Thoracic aorta (tissue), 2 donors: Measurements from ENCODE around the gene CFHR1. TPM values are rescaled to one million over a fixed set of nuclear protein-coding genes. Genes with fewer than 3 reads are reported as not detected.
"Not testable (repeated sequence)": the region's sequence is repeated elsewhere in the genome, so short reads cannot be mapped to it uniquely, and the experiment has no call there.

Experiments
- ATAC-seq: fragments of 150-250 bp; one replicate; pipeline ENCODE4 v1.8.0; 2017; ENCODE audit warnings: low read depth; ENCODE audit not compliant: insufficient number of reproducible peaks, low FRiP score
- DNase-seq: peaks from one replicate; pipeline ENCODE4 v3.0.0-alpha.2; 2020; ENCODE audit warnings: low spot score
- H3K27ac ChIP-seq, 2 donors: fragments of 200-600 bp; sonication (generic); 1 replicate in 1 of 2; 2 replicates in 1 of 2; pipeline ENCODE4 v1.5.1; 2016; ENCODE audit warnings: mild to moderate bottlenecking in 2 of 2, moderate library complexity in 2 of 2
- H3K27me3 ChIP-seq: fragments of 200-600 bp; sonication (generic); replicated peaks from 2 replicates; pipeline ENCODE4 v1.6.0; 2016; ENCODE audit warnings: mild to moderate bottlenecking; ENCODE audit not compliant: insufficient read depth
- H3K36me3 ChIP-seq: fragments of 200-600 bp; sonication (generic); one replicate; pipeline ENCODE4 v1.5.1; 2016
- H3K4me1 ChIP-seq, 2 donors: fragments of 200-600 bp; sonication (generic); 1 replicate in 1 of 2; 2 replicates in 1 of 2; pipeline versions ENCODE4 v1.5.1 to v1.6.0; 2016; ENCODE audit warnings: low read depth in 2 of 2, mild to moderate bottlenecking in 1 of 2; ENCODE audit not compliant: control insufficient read depth in 1 of 2
- H3K4me3 ChIP-seq: fragments of 200-600 bp; sonication (generic); 2 replicates; pipeline ENCODE4 v1.5.1; 2016; ENCODE audit warnings: mild to moderate bottlenecking
- H3K9me3 ChIP-seq: fragments of 200-600 bp; sonication (generic); 2 replicates; pipeline ENCODE4 v1.5.1; 2016
- CTCF ChIP-seq: fragments of 200-600 bp; sonication (generic); IDR thresholded peaks from one replicate; pipeline ENCODE4 v1.5.1; 2019; ENCODE audit warnings: antibody characterized with exemption
- total RNA-seq, 2 donors: library from RNA; depleted of rRNA; stranded (reverse); fragments of >200 nt; gene quantifications; one replicate each; pipeline versions ENCODE4 v1.1.0 to v1.2.3, GENCODE V29; 2016

CFHR1 gene
- total RNA-seq, 2 donors from 2014 or later: not detected

GRCh38 chr1:196779093-196779492 is 40.4 kb upstream of the CFHR1 start:
- Histone ChIP-seq H3K4me3 (no peak overlapping the region), H3K4me1 (no peaks in the 10 kb centered on the region), H3K36me3 (no peaks in the 10 kb centered on the region), H3K27me3 (no peaks in the 10 kb centered on the region), H3K9me3 (no peaks in the 10 kb centered on the region), H3K27ac (no peak overlapping the region)
- no peak for DNase-seq
- ATAC-seq: no peak
- no peak for TF ChIP-seq CTCF

DNA sequence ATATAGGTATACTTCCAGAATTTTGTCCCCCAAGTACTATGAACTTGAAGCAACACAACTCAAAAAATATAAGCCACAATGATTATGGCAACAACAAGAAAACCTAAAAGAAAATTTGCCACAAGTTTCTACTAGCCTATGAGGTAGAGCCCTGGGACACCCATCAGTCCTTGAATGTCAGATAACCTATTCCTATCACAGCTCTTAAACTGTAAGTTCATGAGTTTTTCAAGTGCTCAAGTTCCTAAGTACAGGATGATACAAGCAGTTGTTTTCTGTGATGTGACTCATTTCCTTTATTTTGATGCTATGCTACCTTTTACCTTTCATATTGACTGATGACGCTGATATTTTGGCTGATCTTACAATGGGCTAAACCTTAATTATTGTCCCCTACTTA is 28.3 kb upstream of the CFHR1 start:
- H3K9me3 ChIP-seq, H3K36me3 ChIP-seq, H3K4me1 ChIP-seq, ATAC-seq, H3K27me3 ChIP-seq, H3K27ac ChIP-seq, H3K4me3 ChIP-seq, DNase-seq: not testable (repeated sequence)

- H3K27me3 ChIP-seq, DNase-seq, ATAC-seq, H3K4me1 ChIP-seq, H3K4me3 ChIP-seq, H3K36me3 ChIP-seq, H3K9me3 ChIP-seq, H3K27ac ChIP-seq: not testable (repeated sequence)
Observed at GRCh38 chr1:196794103-196794502, 25.4 kb upstream of the CFHR1 start.

DNA sequence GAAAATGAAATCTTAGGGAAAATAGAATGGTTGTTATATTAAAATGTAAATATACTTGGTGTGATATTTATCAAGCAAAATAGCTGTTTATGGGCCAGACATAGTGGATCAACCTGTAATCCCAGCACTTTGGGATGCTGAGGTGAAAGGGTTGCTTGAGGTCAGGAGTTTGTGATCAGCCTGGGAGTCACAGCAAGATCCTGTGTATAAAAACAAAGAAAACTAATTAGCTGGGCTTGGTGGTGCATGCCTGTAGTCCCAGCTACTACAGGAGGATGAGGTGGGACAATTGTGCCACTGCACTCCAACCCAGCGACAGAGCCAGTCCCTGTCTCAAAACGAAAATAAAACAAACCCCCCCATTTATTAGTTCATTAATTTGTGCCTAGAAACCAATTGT is 21.6 kb upstream of the CFHR1 start:
- Histone ChIP-seq H3K27ac (no peak overlapping the region), H3K36me3 (no peaks in the 10 kb centered on the region), H3K27me3 (no peaks in the 10 kb centered on the region), H3K4me3 (no peak overlapping the region), H3K9me3 (no peaks in the 10 kb centered on the region), H3K4me1 (no peaks in the 10 kb centered on the region)
- no peak for DNase-seq
- TF ChIP-seq CTCF: no peak
- ATAC-seq: no peak

GRCh38 chr1:196801920-196802319 is 17.6 kb upstream of the CFHR1 start:
- DNase-seq, H3K4me1 ChIP-seq, H3K27ac ChIP-seq, H3K27me3 ChIP-seq, ATAC-seq, H3K9me3 ChIP-seq, H3K4me3 ChIP-seq, H3K36me3 ChIP-seq: not testable (repeated sequence)

DNA sequence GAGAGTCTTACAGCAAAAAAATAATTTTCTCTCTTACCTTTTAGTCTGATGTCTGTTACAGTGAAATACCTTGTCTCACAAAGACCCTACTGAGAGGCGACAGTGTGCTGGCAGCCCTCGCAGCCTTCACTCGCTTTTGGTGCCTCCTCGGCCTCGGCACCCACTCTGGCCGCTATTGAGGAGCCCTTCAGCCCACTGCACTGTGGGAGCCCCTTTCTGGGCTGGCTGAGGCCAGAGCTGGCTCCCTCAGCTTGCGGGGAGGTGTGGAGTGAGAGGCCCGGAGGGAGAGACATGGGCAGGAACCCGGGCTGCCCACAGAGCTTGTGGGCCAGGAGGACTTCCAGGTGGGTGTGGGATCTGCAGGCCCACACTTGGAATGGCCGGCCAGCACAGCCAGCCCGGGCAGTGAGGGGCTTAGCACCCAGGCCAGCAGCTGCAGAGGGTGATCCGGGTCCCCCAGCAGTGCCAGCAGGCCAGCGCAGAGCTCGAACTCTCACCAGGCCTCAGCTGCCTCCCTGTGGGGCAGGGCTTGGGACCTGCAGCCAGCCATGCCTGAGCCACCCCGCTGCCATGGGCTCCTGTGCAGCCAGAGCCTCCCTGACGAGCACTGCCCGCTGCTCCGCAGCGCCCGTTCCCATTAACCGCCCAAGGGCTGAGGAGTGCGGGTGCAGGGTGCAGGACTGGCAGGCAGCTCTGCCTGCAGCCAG is 10.8 kb upstream of the CFHR1 start:
- H3K27ac ChIP-seq: no peak overlapping the region
- no peak overlapping the region for H3K4me3 ChIP-seq
- ATAC-seq (no peak), DNase-seq (no peak)
- no peaks in the 10 kb centered on the region for H3K9me3 ChIP-seq
- TF ChIP-seq CTCF: no peak
- H3K36me3 ChIP-seq: no peaks in the 10 kb centered on the region
- H3K27me3 ChIP-seq: no peaks in the 10 kb centered on the region
- H3K4me1 ChIP-seq: no peaks in the 10 kb centered on the region

DNA sequence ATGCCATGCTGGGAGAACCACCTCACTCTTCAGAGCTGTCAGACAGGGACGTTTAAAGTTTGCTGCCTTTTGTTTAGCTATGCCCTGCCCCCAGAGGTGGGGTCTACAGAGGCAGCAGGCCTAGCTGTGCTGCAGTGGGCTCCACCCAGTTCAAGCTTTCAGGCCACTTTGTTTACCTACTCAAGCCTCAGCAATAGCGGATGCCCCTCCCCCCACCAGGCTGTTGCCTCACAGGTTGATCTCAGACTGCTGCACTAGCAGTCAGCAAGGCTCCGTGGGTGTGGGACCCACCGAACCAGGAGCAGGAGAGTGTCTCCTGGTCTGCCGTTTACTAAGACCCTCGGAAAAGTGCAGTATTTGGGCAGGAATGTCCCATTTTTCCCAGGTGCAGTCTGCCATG is 2.1 kb upstream of the CFHR1 start:
- not testable (repeated sequence) for ATAC-seq, H3K27me3 ChIP-seq, H3K27ac ChIP-seq, H3K36me3 ChIP-seq, H3K4me1 ChIP-seq, DNase-seq, H3K4me3 ChIP-seq, H3K9me3 ChIP-seq

DNA sequence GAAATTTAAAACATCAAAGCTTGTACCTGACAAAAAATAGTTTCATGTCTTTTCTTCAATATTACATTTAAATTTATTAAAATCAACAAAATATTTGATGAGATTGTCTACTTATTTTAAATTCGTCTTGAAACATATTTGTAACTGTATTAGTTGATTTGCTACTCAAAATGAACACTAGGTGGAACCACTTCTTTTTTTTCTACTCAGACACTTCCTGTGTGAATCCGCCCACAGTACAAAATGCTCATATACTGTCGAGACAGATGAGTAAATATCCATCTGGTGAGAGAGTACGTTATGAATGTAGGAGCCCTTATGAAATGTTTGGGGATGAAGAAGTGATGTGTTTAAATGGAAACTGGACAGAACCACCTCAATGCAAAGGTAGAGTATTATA is 8.3 kb downstream of the CFHR1 start:
- H3K9me3 ChIP-seq: not testable (repeated sequence)

DNA sequence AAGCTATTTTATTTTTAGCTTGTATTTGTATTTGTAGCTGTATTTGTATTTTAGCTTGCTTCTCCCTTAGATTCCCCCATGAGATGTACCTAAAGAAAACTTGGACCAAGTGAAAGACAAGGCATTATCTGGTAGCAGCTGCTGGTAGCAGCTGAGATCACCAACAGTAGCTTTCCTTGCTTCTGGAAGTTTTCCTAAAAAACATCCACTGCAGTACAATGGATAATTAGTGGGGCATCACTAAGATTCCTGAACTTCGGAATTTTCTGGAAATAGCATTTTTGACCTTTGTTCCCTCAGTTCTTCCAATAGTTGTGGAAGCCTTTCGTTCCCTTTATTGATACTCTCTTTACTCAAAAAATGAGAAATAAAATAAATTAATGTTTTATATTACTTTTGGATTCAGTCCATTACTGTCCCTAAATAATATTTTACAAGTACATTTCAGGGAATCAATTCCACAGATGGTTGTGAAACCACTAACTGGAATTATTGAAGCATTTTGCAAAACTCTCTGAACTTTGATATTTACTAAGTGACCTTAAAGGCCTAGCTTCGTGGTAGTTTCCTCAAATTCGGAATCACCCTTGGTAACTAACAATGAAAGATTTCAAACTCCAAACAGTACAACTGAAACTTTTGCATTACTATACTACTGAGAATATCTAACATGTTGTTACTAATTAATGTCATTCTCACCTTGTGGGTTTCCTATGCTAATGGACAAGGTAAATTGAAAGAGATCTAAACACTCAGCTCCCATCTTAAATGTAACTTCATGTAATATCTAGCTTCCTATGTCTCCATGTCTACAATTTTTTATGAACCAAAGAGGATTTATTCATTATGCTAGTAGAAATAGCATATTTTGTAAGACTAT is 30.3 kb downstream of the CFHR1 start:
- not testable (repeated sequence) for H3K27me3 ChIP-seq, H3K4me3 ChIP-seq, H3K36me3 ChIP-seq, H3K4me1 ChIP-seq, H3K27ac ChIP-seq, ATAC-seq, H3K9me3 ChIP-seq, DNase-seq

More for the DNA sequence above, 8.3 kb downstream of the CFHR1 start:
- not testable (repeated sequence) for H3K36me3 ChIP-seq, ATAC-seq, DNase-seq, H3K27me3 ChIP-seq, H3K27ac ChIP-seq, H3K4me3 ChIP-seq, H3K4me1 ChIP-seq
